ENCODE results near the gene SPRR2G.
"Not testable (repeated sequence)": the region's sequence is repeated elsewhere in the genome, so short reads cannot be mapped to it uniquely, and the experiment has no call there.

SPRR2G gene

GRCh38 chr1:153150846-153151245 is at the start of gene SPRR2G:
Gene SPRR2G (minus strand): TSS chr1:153150890. CDS start chr1:153150110, 780 bp downstream.
- DNase-seq: no peak

GRCh38 chr1:153195216-153195615 is 44.5 kb upstream of the SPRR2G start:
- DNase-seq: no peak

- DNase-seq: no peak
These were observed 43.8 kb upstream of the SPRR2G start for GRCh38 chr1:153194331-153195050.

DNA sequence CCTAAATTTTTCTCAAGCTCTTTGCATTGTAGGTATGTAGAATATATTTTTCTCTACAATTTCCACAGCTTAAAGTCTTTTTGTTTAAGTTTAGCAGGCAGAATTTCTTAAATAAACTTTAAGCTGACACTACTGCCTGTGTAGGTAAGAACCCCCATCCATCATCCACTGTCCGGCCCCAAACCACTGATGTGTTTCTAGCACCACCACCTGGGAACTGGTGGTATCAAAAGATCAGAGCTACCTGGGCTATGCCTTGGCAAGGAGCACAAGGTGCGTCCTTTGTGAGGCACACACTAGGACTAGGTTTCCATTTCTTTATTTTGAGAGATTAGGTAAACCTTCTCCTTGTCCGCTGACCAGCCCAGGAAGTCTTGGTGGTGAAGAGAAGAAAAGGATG is 42.0 kb upstream of the SPRR2G start:
- no peak for DNase-seq

DNA sequence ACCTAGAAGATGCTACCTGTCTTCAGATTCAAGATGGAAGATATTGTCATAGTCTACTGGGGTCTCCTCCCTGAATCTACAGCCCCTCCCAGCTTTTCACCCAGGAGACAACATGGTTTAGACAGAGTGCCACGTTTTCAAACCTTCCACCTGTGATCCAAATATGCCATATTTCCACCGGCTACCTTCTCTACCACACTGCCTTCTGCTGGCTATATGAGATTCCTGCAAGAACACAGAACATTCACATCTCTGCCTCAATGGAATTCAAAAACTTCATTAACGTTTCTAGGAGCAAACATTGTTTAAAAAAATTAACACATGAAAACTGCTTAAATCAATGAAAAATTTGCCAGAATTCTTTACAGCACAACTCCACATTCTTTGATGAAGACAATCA is 39.7 kb upstream of the SPRR2G start:
- DNase-seq: no peak

DNA sequence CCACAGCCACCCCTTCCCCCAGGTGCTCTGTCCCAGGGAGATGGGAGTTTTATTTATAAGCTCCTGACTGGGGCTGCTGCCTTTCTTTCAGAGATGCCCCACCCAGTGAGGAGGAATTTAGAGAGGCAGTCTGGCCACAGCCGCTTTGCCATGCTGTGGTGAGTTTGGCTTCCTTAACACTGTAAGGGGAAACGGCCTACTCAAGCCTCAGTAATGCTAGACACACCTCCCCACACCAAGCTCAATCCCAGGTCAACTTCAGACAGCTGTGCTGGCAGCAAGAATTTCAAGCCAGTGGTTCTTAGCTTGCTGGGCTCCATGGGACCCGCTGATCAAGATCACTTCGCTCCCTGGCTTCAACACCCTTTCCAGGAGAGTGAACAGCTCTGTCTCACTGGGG is 37.6 kb upstream of the SPRR2G start:
- DNase-seq: not testable (repeated sequence)

- DNase-seq: no peak
These were observed 29.9 kb upstream of the SPRR2G start for GRCh38 chr1:153180556-153180955.

GRCh38 chr1:153178922-153179321 is 28.2 kb upstream of the SPRR2G start:
- no peak for DNase-seq

DNA sequence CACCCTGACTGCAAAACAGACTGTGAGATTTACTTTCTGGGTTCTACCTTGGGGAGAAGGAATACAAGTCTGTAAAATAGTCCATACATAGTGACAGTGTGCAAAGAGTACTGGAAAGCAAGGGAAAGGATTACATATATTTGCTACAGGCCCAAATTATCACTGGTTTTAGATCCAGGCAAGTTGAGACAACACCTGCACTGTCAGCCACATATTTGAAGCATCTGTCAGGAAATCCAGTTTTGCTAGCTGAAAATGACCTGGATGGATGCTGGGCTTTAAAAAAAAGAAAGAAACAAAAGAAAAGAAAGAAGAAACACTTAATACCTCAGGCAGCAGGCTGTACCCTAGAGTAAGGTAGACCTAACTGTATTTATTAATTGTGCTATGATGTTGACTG is 23.9 kb upstream of the SPRR2G start:
- no peak for DNase-seq

GRCh38 chr1:153168686-153169085 is 18.0 kb upstream of the SPRR2G start:
- no peak for DNase-seq

- DNase-seq: no peak
These were observed 4.9 kb upstream of the SPRR2G start for GRCh38 chr1:153155541-153155940.

DNA sequence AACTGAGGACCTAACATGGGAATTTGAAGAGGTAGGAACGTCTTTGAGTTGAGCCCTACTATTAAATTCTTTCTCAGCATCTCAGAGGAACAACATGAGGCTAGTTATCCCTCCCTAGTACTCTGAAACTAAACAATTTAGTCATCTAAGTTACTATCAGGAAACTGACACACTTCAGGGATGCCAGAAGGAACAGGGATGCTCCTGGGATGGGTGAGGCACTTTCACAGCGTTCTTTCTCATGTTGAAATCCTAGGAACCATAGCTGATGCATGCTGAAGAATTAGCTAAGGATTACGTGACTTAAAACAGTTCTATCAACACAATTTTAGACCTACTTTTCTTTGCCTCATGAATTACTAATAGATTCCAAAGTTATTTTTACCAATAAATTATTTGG is 1.8 kb upstream of the SPRR2G start:
- DNase-seq: no peak

DNA sequence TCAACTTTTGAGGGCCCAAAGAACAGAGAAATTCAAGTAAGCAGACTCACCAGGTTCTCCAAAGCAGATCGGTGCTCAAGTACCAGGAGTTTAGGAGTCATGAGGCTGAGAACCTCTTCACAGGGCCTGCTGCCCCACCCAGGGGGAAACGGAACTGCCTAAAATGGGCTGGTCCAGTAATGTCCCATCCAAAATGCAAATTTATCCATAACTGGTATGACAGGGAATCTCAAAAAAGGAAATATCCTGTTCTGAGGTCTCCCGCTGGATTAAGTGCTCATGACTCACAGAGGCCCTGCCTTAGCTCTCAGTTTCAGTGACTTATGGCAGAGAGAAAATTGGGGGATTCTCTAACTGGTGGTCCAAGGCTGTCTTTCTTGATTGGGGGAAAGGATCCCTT is 9.3 kb downstream of the SPRR2G start:
- DNase-seq: no peak

- no peak for DNase-seq
These were observed 10.2 kb downstream of the SPRR2G start for GRCh38 chr1:153140484-153140883.

DNA sequence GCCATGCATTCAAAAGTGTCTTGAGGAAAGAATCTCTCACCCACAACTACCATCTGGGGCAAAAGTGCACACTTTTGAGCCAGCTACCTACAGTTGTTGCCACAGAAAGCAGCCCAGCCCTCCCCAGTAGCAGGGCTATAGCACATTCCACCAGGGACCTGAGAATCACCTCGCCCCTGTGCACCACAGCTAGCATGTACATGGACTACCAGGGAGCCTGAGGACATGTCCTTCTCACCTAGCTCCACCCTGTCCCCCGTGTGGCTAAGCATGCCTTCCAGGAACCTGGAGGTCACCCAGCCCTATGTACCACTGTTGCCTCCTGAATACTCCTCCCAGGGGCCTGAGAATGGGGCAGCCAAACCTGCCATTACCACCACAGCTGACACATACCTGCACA is 16.9 kb downstream of the SPRR2G start:
- DNase-seq: no peak

DNA sequence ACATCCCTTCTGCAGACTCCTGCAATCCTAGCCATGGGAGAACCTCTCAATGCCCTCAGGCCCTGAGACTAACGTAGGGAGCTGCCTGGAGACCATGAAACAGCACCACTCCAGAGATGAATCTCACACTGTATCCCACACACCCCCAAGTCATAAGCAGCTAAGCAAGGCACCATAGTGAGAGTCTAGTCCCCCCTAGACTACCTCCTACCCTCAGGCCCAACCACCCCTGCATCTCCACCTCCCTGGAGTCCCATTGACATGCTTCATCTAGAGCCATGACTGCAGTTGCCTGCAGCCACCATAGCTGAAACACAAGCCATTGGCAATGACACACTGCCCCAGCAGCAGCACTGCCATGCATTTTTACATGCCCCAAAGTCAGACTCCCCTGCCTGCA is 17.4 kb downstream of the SPRR2G start:
- no peak for DNase-seq

DNA sequence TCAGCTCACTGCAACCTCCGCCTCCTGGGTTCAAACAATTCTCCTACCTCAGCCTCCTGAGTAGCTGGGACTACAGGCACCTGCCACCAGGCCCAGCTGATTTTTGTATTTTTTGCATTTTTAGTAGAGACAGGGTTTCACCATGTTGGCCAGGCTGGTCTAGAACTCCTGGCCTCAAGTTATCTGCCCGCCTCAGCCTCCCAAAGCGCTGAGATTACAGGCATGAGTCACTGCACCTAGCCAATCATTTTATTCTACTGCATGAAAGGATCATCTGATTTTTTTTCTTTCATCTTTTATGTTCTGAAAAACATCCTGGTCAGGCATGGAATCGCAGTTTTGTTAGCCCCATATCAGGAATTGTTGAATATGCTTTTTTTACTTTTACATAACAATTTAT is 22.0 kb downstream of the SPRR2G start:
- not testable (repeated sequence) for DNase-seq

- DNase-seq: no peak
These were observed 23.4 kb downstream of the SPRR2G start for GRCh38 chr1:153127296-153127695.

DNA sequence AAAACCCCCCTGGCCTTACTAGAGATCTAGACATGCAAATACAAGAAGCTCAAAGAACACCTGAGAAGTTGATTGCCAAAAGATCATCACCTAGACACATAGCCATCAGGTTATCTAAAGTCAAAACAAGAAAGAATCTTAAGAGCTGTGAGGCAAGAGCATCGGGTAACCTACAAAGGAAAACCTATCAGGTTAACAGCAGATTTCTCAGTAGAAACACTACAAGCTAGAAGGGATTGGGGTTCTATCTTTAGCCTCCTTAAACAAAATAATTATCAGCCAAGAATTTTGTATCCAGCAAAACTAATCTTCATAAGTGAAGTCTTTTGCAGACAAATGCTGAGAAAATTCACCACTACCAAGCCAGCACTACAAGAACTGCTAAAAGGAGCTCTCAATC is 25.2 kb downstream of the SPRR2G start:
- DNase-seq: no peak

DNA sequence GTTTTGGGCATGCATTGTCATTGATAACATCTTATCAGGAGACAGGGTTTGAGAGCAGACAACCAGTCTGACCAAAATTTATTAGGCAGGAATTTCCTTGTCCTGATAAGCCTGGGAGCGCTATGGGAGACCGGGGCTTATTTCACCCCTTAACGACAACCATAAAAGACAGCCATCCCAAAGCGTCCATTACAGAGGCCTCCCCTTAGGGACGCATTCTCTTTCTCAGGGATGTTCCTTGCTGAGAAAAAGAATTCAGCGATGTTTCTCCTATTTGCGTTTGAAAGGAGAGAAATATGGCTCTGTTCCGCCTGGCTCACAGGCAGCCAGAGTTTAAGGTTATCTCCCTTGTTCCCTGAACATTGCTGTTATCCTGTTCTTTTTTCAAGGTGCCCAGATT is 26.9 kb downstream of the SPRR2G start:
- DNase-seq: not testable (repeated sequence)

DNA sequence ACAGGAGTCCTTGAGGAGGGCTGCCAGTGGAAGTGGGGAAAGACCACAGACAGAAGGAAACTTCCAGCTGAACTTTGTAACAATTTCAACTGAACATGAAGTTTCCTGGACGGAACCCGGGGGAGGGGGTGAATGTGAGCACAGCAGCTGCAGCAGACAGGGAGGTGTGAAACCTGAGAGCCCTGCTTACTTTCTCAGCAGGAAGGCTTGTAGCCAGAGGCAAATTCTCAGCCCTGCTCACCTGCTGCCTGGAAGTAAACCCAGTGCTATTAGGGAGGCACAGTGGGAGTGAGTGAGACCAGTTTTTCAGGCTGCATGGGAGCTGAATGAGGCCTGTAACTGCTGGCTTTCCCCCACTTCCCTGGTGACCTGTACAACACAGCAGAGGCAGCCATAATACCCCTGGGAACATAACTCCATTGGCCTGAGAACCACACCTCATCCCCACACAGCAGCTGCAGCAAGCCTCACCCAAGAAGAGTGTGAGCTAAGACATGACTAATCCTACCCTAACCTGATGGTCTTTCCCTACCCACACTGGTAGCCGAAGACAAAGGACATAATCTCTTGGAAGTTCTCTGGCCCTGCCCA is 27.8 kb downstream of the SPRR2G start:
- DNase-seq: no peak

GRCh38 chr1:153120945-153121344 is 29.7 kb downstream of the SPRR2G start:
- DNase-seq: no peak

DNA sequence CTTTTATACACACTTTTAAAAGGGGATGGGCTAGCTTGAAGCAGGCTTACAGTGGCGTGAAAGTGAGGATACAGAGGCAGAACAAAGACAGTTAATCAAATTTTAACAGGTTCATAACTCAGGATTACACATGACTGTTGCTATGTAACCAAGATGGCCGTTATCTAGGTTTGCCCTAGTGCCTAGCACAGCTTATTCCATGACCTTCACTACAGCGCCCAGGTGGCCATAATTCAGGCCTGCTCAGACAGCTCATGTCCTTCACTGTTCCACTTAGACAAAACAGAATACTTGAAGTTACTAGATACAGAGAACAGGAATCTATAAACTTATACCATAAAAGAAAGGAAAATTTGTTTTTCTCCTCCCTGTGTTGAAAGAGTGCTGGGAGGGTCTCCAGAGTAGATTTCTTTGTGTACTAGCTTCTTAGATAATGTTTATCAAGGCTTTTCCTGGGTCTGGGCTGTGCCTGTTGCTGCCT is 31.2 kb downstream of the SPRR2G start:
- DNase-seq: no peak

DNA sequence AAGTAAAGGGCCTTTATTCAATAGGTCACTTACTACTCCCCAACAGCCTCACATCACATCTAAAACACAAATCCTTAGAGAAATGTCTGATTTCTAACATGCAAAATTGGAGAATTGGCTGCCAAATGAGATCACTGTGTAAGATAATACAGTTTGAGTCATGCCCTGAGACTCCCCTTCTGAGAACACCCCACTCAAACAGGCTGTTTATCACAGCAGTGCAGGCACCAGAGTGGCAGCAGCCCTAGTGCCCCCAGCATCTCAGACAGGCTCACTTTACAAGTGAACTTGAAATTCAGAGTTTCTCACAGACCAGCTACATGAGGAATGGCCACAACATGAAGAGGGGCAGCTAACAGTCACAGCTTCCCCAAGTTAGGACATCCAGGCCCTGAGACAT is 35.4 kb downstream of the SPRR2G start:
- not testable (repeated sequence) for DNase-seq

DNA sequence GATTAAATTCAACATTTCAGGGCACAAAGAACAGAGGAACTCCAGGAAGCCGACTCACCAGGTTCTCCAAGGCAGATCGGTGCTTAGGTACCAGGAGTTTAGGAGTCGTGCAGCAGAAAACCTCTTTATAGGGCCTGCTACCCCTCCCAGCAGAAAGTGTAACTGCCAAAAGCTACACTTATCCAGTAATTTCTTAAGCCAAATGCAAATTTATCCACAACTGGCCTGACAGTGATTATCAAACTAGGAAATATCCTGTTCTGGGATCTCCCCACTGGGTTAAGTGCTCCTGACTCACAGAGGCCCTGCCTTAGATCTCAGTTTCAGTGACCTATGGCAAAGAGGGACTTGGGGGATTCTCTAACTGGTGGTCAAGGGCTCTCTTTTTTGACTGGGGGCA is 37.3 kb downstream of the SPRR2G start, which contains the start of gene SPRR2F:
TSS of gene SPRR2F (minus strand) at position 101 of the 400 bp plus-strand sequence. CDS start 783 bp downstream, outside the sequence.
- no peak for DNase-seq
